A673 (cell line): Measurements from ENCODE around the gene CALHM2. TPM values are rescaled to one million over a fixed set of nuclear protein-coding genes. Genes with fewer than 3 reads are reported as not detected.

ENCODE experiments used
- BruUV-seq: library from RNA; stranded (reverse); fragments of 400-500 nt; replicated peaks from 2 replicates; lab custom pipeline; 2021; lab: Mats Ljungman, UMichigan
- CTCF ChIA-PET: fragments of 300-600 bp; sonication (Branson Sonifier 250); formaldehyde crosslinking; loops from one replicate; lab custom pipeline; 2022; ENCODE audit warnings: antibody characterized with exemption; lab: Charles Lee
- POLR2A ChIA-PET: fragments of 300-600 bp; sonication (Branson Sonifier 250); formaldehyde crosslinking; loops from one replicate; lab custom pipeline; 2022; ENCODE audit warnings: antibody characterized with exemption; ENCODE audit not compliant: low non-redundant PET; lab: Charles Lee
- DNase-seq: peaks from one replicate; pipeline ENCODE4 v3.0.0-alpha.2; 2015; ENCODE audit warnings: low spot score
- H3K27ac ChIP-seq: fragments of 200-600 bp; sonication (generic); 2 replicates; pipeline ENCODE4 v1.5.1; 2016; ENCODE audit warnings: mixed run types, low read depth, mild to moderate bottlenecking, mixed read lengths, antibody characterized with exemption, low read length; ENCODE audit not compliant: poor library complexity, severe bottlenecking
- H3K27me3 ChIP-seq: fragments of 200-600 bp; sonication (generic); replicated peaks from 2 replicates; pipeline ENCODE4 v1.6.1; 2017; ENCODE audit warnings: mixed run types, low read depth, mild to moderate bottlenecking, mixed read lengths, antibody characterized with exemption, low read length; ENCODE audit not compliant: insufficient read depth, poor library complexity
- H3K36me3 ChIP-seq: fragments of 200-600 bp; sonication (generic); 2 replicates; pipeline ENCODE4 v1.6.1; 2016; ENCODE audit warnings: mixed run types, mild to moderate bottlenecking, mixed read lengths, antibody characterized with exemption, low read length; ENCODE audit not compliant: insufficient read depth, poor library complexity, severe bottlenecking
- H3K4me1 ChIP-seq: fragments of 200-600 bp; sonication (generic); 2 replicates; pipeline ENCODE4 v1.6.1; 2017; ENCODE audit warnings: mixed run types, mild to moderate bottlenecking, mixed read lengths, antibody characterized with exemption, low read length; ENCODE audit not compliant: insufficient read depth, poor library complexity, severe bottlenecking
- H3K4me3 ChIP-seq: fragments of 200-600 bp; sonication (generic); 2 replicates; pipeline ENCODE4 v1.5.1; 2016; ENCODE audit warnings: low read depth, mixed run types, mild to moderate bottlenecking, mixed read lengths, low read length; ENCODE audit not compliant: poor library complexity, severe bottlenecking
- H3K9me3 ChIP-seq: fragments of 200-600 bp; sonication (generic); 2 replicates; pipeline ENCODE4 v1.6.1; 2016; ENCODE audit warnings: mixed run types, low read depth, mild to moderate bottlenecking, mixed read lengths, antibody characterized with exemption, low read length; ENCODE audit not compliant: poor library complexity, severe bottlenecking
- CTCF ChIP-seq: fragments of 300-800, 200-600 bp; sonication (generic); conservative IDR thresholded peaks from 2 replicates; pipeline ENCODE4 v1.5.1; 2017; ENCODE audit warnings: low read depth, mild to moderate bottlenecking, antibody characterized with exemption, low read length, moderate library complexity, mixed read lengths
- EZH2 ChIP-seq: fragments of 200-600 bp; sonication (generic); IDR thresholded peaks from 2 replicates; pipeline ENCODE4 v1.6.1; 2017; ENCODE audit warnings: borderline replicate concordance, low read depth, mild to moderate bottlenecking, mixed read lengths, antibody characterized with exemption, low read length; ENCODE audit not compliant: poor library complexity, severe bottlenecking
- intact Hi-C: fragments of 100-400 bp; cut with micrococcal nuclease; formaldehyde crosslinking; loops from one replicate; pipeline ENCODE4 v1.10.0; 2022; ENCODE audit not compliant: unreplicated experiment
- total RNA-seq: library from RNA; stranded (reverse); gene quantifications from 2 replicates; pipeline ENCODE4 v1.2.3, GENCODE V29; 2021

Gene CALHM2
- total RNA-seq, 1 experiment from 2014 or later = 5.9 TPM

GRCh38 chr10:103473261-103473671, 21.1 kb upstream of the CALHM2 start:
- Histone ChIP-seq H3K4me1 (no peaks in the 10 kb centered on the region), H3K36me3 (no peaks in the 10 kb centered on the region), H3K27ac (no peak overlapping the region), H3K9me3 (no peaks in the 10 kb centered on the region), H3K27me3 (no peaks in the 10 kb centered on the region), H3K4me3 (no peak overlapping the region)
- intact Hi-C loops = no loop called here
- ChIA-PET CTCF (no interaction called here), POLR2A (no interaction called here)
- no peak for DNase-seq
- TF ChIP-seq CTCF (no peak), EZH2 (no peak)
- no TSS peak for BruUV-seq

GRCh38 chr10:103472005-103472404, 19.8 kb upstream of the CALHM2 start:
- H3K4me3 ChIP-seq = no peak overlapping the region
- DNase-seq = no peak
- H3K27me3 ChIP-seq = no peaks in the 10 kb centered on the region
- ChIA-PET CTCF (no interaction called here), POLR2A (no interaction called here)
- TF ChIP-seq CTCF (no peak), EZH2 (no peak)
- intact Hi-C loops = no loop called here
- H3K36me3 ChIP-seq = no peaks in the 10 kb centered on the region
- H3K9me3 ChIP-seq = no peaks in the 10 kb centered on the region
- H3K27ac ChIP-seq = no peak overlapping the region
- H3K4me1 ChIP-seq = no peaks in the 10 kb centered on the region
- BruUV-seq = no TSS peak

- no peaks in the 10 kb centered on the region for H3K36me3 ChIP-seq
- H3K4me1 ChIP-seq = no peaks in the 10 kb centered on the region
- POLR2A ChIA-PET = no interaction called here
- TF ChIP-seq EZH2 (no peak), CTCF (no peak)
- H3K27ac ChIP-seq = no peak overlapping the region
- CTCF ChIA-PET = no interaction called here
- DNase-seq = no peak
- no peak overlapping the region for H3K4me3 ChIP-seq
- intact Hi-C loops = no loop called here
- no TSS peak for BruUV-seq
- no peaks in the 10 kb centered on the region for H3K9me3 ChIP-seq
- H3K27me3 ChIP-seq = no peaks in the 10 kb centered on the region
Observed at GRCh38 chr10:103470761-103471653, 18.8 kb upstream of the CALHM2 start.
